ENCODE measurements around the gene EPHX1.

- TF ChIP-seq CTCF (IDR thresholded peaks at IDR 0.05) (no peak), POLR2AphosphoS5 (IDR thresholded peaks at IDR 0.05) (no peak)
These were observed 7.0 kb downstream of the EPHX1 start for GRCh38 chr1:225816643-225817538.

Measured in suprapubic skin (tissue), 3 donors.